GM08714 (cell line): ENCODE results near the gene PRR7.

Experiments used
- H3K4me3 ChIP-seq: fragments of 200-500 bp; sonication (Bioruptor generic); 2 replicates; pipeline ENCODE4 v1.5.1; 2014; ENCODE audit warnings: mild to moderate bottlenecking, low read length, inconsistent platforms
- ZNF274 ChIP-seq: IDR thresholded peaks from 2 replicates; pipeline ENCODE4 v1.6.1; 2012; ENCODE audit warnings: mild to moderate bottlenecking, low read depth, low read length

PRR7 gene, protein sequence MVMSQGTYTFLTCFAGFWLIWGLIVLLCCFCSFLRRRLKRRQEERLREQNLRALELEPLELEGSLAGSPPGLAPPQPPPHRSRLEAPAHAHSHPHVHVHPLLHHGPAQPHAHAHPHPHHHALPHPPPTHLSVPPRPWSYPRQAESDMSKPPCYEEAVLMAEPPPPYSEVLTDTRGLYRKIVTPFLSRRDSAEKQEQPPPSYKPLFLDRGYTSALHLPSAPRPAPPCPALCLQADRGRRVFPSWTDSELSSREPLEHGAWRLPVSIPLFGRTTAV

DNA sequence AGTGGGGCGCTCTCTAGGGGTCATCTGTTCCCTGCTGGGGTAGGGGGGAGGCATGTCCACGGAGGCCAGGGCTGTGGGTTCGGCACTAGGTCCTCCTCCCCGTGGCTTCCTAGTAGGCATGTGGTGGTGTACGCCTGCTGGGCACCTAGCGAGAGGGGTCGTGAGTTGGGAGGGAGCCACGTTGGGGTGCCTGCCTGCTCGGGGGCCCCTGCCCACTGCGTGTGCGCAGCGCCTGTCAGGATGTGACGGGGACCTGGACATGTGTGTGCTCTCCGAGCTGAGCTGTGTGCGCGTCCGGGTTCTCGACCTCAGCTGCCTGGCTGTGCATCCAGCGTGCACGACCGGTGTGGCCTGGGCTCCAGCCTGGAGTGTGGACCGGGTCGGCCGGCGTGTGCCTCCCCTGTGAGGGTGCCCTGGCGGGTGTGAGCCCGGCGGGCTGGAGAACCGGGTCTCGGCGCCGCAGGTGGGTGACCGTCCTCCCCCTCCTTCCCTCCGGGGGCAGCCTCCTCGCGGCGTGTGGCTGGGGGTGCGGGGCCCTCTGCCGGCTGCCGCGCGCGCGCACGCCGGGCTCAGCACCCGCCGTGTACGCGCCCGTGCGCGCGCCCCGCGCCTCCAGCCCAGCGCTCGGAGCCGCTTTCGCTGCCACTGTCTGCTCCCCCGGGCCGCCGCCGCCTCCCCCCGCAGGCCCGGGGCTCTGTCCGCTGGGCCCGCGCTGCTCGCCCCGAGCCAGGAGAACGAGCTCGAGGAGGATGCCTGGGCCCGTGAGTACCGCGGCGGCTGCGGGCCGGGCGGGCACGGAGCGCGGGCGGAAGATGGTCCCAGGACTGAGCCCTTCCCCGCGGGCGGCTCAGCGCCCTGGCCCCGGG, at the start of gene PRR7:
PRR7 (plus strand) TSS at position 615 of the 866 bp plus-strand sequence. CDS start 8,254 bp downstream, outside the sequence.
- TF ChIP-seq ZNF274: no peak
- peak within 1 kb of the TSS; percentile 69; the same call in 1 of the 2 replicates for H3K4me3 ChIP-seq

DNA sequence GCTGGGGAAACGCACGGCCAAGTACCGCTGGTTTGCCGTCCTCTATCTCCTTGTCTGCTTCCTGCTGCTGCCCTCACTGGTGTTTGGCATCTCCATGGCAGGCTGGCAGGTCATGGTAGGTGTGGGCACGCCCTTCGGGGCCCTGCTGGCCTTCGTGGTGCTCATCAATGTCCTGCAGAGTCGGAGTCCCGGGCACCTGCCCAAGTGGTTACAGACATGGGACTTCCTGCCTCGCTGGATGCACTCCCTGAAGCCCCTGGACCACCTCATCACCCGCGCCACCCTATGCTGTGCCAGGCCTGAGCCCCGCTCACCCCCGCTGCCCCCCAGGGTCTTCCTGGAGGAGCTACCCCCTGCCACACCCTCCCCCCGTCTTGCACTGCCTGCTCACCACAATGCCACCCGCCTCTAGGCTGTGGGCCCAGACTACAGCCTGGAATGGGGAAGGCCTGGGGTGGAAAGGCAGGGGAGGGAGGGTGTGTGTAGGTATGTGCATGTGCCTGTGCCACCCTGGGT, 48.7 kb upstream of the PRR7 start:
- H3K4me3 ChIP-seq: no peak overlapping the region
- TF ChIP-seq ZNF274: no peak

DNA sequence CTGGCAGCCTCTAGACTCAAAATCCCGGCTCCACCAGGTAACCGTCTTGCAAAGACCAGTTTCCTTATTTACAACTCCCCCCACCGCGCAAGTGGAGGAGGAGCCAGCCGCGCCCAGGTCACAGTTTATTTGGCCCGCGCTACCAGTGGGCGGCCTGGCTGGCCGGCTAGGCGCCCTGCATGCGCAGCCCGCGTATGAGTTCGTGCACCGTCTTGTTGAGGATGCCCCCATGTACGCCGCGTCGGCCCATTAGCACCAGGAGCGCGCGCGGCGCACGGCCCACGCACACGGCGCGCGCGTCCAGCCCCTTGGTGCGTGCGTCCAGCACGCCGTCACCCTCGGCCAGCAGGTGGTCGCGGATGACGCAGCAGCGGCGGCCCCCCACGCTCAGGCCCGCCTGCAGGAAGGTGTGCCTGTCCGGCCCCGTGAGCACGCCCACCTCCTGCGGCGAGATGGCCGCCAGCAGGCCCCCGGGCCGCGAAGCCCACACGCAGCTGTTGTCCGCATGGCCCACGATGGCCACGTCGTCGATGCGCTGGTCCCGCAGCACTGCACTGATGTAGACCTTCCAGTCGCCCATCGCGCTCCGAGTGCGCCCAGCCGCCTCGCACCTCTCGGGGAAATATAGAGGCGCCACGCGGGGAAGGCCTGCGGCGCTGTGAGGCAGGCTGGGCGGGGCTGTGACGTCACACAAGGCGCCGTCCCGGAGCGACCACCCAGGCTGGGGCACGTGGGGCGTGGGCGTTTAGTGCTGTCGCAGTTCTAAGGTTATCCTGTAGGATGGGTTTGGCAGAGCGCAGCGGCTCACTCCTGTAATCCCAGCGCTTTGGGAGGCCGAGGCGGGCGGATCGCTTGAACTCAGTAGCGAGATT, 46.4 kb upstream of the PRR7 start, which contains the start of gene PFN3:
PFN3 (minus strand) TSS at position 665 of the 872 bp plus-strand sequence; CDS start at position 580, 85 bp downstream.
- H3K4me3 ChIP-seq: no peak within 1 kb of the TSS
- no peak for TF ChIP-seq ZNF274

DNA sequence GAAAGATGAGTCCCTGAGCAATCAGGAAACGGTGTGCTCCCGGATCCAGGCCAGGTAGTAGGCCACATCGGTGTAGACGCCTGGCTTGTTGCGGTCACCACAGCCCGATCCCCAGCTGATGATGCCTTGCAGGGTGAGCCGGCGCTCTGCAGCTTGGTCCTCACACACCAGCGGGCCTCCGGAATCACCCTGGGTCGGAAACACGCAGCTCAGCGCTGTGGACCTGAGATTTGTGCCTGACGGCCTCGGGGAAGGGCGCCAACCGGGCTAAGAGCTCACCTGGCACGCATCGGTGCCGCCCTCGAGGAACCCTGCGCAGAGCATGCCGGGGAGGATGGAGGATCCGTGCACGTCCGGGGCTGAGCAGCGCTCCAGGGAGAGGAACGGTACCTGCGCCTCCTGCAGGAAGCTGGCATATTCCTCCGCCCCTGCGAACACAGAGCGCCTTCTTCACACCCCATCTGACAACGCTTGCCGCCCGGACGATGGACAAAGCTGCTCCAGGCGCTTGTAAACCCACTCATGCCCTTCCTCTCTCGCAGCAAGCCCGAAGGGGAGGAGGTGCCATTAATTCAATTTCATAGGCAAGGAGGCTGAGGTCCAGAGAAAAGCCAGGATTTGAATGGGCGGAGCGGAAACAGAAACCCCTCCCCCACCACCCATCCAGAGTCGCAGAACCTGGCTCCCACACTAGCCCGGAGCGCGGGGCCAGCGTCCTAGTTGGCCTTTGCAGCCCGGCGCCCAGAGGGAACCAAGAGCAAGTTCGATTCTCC, 44.2 kb upstream of the PRR7 start:
- no peak for TF ChIP-seq ZNF274
- peak overlapping the region; percentile 60; the same call in 1 of the 2 replicates for H3K4me3 ChIP-seq

DNA sequence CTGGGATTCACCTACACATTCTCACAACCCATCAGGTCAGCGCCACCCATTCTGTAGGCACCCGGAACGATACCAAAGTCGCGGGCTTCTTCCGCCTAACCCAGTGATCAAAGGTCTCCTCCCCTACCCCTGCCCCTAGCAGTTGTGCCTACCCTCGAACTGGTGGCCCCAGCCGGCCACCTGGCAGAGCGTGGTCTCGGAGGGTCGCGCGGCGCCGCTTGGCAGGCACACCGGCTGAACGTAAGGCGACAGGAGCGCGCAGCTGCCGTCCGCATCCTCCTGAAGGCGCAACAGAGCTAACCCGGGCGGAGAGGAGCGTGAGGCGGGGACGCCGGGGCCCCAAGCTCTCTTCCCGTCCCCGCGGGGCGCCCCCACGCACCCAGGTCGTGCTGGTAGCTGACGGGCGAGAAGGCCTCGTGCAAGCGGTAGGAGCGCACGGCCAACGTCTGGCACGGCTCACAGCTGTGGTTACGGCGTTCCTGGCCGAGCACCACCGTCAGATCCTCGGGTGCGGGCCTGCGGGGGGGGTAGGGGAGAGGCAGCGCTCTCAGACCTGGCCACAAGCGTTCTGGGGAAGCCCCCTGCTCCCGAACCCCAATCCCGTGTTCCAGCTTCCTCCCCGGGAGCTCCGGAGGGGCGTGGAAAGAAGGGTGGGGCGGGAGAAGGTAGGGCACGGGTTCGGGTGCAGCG, 43.4 kb upstream of the PRR7 start:
- no peak for TF ChIP-seq ZNF274

DNA sequence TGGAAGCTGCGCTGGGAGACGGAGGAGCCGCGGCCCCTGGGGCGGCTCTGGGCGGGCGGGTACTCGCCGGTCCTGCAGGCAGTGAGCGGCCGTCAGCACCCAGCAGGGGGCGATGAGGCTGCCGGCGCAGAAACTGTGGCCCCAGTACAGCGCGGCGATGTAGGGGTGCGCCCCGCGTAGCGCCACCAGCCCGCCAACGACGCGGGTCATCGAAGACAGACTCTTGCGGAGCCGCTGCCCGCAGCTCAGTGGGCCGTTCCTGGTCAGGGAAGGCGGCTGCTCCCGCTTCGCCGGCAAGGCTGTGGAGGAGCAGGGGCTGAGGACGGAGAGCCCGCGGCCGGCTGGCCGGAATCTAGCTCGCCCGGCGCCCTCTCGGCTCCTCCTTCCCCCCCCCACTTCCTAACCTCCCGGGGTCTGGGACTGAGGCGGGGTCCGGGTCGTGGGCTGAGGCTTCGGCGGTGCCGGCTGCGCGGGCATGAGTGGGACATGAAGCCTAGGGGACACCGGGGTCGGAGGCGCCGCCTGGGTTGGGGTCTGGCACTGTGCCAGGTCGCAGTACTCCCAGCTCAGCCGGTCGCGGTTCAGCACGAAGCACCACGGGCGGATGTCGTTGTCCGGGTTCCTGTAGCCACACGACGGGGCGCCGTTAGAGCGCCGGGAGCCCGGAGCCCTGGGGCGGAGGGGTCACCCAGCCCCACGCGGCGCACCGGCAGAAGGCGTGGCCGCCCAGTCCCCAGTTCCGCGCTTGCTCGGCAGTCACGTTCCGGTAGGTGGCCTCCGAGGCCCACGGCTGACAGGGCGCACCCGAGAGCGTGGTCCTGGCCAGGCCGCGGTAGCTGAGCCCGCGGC, 42.6 kb upstream of the PRR7 start:
- H3K4me3 ChIP-seq: peak overlapping the region; percentile 60; the same call in 1 of the 2 replicates
- no peak for TF ChIP-seq ZNF274

More for the DNA sequence above, 43.4 kb upstream of the PRR7 start:
- H3K4me3 ChIP-seq: peak overlapping the region; percentile 60; the same call in 1 of the 2 replicates

DNA sequence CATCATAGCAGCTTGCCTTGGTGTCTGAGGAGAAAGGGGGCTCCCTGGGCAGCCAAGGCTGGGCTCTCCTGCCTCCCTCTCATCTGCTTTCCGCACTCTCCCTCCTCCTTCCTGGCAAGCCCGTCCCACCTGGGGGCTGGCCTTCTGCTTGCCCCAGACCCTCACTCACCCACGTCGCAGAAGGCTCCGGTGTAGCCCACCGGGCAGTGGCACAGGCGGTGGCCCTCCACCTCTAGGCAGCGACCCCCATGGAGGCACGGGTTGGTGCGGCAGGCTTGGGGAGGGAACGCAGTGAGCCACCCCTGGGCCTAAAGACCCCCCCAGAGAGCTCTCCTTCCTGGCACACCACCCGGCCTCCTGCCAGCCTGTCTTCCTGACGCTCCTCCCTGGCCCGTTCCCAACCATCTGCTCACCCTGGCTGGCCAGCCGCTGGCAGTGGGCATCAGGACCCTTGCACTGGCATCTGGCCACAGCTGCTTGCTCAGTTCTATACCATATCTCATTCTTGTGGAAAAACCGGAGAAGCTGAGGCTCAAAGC, 41.9 kb upstream of the PRR7 start:
- no peak for TF ChIP-seq ZNF274
- H3K4me3 ChIP-seq: peak overlapping the region; percentile 60; the same call in 1 of the 2 replicates

DNA sequence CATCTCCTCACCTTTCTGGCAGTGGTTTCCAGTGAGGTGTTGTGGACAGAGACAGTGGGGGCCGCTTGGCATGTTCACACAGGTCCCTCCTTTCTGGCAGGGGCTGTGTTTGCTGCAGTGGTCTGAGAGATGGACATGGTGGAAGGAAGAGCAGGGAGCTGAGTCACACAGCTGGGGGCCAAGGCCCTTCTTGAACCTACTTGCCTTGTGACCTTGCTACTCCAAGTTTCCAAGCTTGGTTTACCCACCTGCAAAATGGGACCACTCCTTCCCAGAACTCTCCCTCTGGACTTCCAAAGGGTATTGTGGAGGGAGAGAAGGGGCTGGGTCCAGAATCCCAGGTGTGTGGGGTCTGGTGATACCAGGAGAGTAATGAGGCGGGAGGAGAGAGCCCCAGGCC, 41.3 kb upstream of the PRR7 start:
- H3K4me3 ChIP-seq: no peak overlapping the region
- no peak for TF ChIP-seq ZNF274

DNA sequence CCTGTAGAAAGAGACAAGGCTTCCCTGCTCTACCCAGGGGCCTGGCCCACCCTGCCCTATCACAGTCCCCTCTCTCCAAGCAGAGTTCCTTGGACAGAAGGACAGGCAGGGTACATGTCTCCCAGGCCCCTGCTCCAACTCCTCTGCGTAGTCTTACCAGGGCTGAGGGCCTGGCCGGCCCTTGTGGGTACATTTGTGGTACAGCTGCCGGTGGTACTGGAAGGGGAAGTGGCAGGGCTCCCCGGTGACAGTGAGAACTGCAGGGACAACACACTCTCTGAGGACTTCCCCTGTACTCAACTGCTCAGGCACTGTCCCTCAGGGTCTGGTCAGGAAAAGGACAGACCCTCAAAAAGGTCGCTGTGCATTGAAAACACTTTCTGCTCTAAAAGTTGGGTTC, 40.8 kb upstream of the PRR7 start:
- TF ChIP-seq ZNF274: no peak
- H3K4me3 ChIP-seq: no peak overlapping the region

DNA sequence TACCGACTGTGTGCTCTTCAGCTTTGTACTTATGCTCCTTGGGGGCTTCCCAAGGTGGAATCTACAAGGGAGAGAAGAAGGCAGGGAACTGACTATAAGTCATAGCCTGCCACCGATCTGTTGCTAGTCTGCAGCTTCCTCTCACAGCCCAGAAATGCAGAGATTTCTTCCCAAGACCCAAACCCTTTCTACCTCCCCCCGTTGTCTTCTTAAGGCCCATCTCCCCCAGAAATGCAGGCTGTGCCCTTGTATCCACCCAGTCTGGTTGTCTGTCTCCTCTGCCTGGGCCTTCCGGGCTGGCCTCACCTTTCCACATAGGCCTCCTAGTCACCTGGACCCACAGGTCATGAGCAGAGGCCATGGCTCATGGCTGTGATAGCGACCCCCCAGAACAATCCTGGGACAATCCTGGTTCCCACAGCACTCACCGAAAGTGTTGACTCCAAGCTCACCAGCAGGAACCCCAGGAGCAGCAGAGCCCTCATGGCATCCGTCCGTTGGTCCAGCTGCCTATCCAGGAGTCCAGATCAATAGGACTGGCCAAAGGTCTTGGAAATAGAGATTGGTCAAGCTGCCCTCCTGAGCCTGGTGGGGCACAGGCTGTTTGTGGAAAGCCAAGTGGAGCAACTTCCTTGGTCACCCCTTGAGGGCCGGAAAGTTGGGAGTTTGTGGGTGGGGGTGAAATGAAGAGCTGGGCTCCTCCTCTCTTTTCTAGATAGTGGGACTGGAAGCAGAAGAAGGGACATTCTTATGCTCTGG, 37.4 kb upstream of the PRR7 start, which contains the start of gene F12:
F12 (minus strand) TSS at position 522 of the 759 bp plus-strand sequence; CDS start at position 485, 37 bp downstream.
- TF ChIP-seq ZNF274: no peak
- no peak within 1 kb of the TSS for H3K4me3 ChIP-seq
